ENCODE data around the gene MAP7D1. TPM values are rescaled to one million over a fixed set of nuclear protein-coding genes. Genes with fewer than 3 reads are reported as not detected.

MAP7D1 gene
- 113 to 131 TPM (median 117 TPM) in 5 replicates for total RNA-seq (2022; extraction: Qiagen RNA extraction; ENCODE audit: low read depth)

GRCh38 chr1:36155408-36156328 is at the start of gene MAP7D1:
Gene MAP7D1 (plus strand): TSS chr1:36156160. CDS start chr1:36156418, 258 bp downstream.

GRCh38 chr1:36125129-36125991 is 30.6 kb upstream of the MAP7D1 start, which contains the start of gene COL8A2:
Gene COL8A2 (minus strand): TSS chr1:36125222. CDS start chr1:36100242, 24,980 bp downstream.

GRCh38 chr1:36149237-36149972 is 6.6 kb upstream of the MAP7D1 start, which contains the start of gene TRAPPC3:
Gene TRAPPC3 (minus strand): TSS chr1:36149486. CDS start chr1:36149378, 108 bp downstream.

GRCh38 chr1:36223996-36224536 is 68.1 kb downstream of the MAP7D1 start, which contains the start of gene THRAP3:
Gene THRAP3 (plus strand): TSS chr1:36224443. CDS start chr1:36282564, 58,121 bp downstream.

Other genes starting within 250 kb of the MAP7D1 start
- 5.2 to 9.3 TPM (median 8.8 TPM) in 5 replicates for gene AGO3, start 225.1 kb upstream of the MAP7D1 start, total RNA-seq (2022; extraction: Qiagen RNA extraction; ENCODE audit: low read depth)
- gene TEKT2, start 72.1 kb upstream of the MAP7D1 start, total RNA-seq (2022; extraction: Qiagen RNA extraction; ENCODE audit: low read depth), result not detected in 5 replicates
- gene ADPRS, start 67.3 kb upstream of the MAP7D1 start, total RNA-seq (2022; extraction: Qiagen RNA extraction; ENCODE audit: low read depth), result 23.3 to 29.3 TPM (median 25.8 TPM) in 5 replicates
- 0.06 to 0.17 TPM (median 0.09 TPM) in 5 replicates for gene COL8A2, start 30.9 kb upstream of the MAP7D1 start, total RNA-seq (2022; extraction: Qiagen RNA extraction; ENCODE audit: low read depth)
- gene TRAPPC3, start 6.7 kb upstream of the MAP7D1 start, total RNA-seq (2022; extraction: Qiagen RNA extraction; ENCODE audit: low read depth), result 73.3 to 85.3 TPM (median 76.2 TPM) in 5 replicates
- gene THRAP3, start 68.3 kb downstream of the MAP7D1 start, total RNA-seq (2022; extraction: Qiagen RNA extraction; ENCODE audit: low read depth), result 55.6 to 65.4 TPM (median 63.3 TPM) in 5 replicates
- 1.6 to 2.5 TPM (median 1.9 TPM) in 5 replicates for gene SH3D21, start 150.2 kb downstream of the MAP7D1 start, total RNA-seq (2022; extraction: Qiagen RNA extraction; ENCODE audit: low read depth)
- 9.7 to 20.5 TPM (median 17.9 TPM) in 5 replicates for gene EVA1B, start 167.5 kb downstream of the MAP7D1 start, total RNA-seq (2022; extraction: Qiagen RNA extraction; ENCODE audit: low read depth)
- 8.2 to 13.1 TPM (median 11.0 TPM) in 5 replicates for gene STK40, start 229.8 kb downstream of the MAP7D1 start, total RNA-seq (2022; extraction: Qiagen RNA extraction; ENCODE audit: low read depth)
- gene LSM10, start 241.7 kb downstream of the MAP7D1 start, total RNA-seq (2022; extraction: Qiagen RNA extraction; ENCODE audit: low read depth), result 39.3 to 51.3 TPM (median 44.0 TPM) in 5 replicates

All from A549 treated with DMSO at 1 μM for 4 hours (cell line).